Ascending aorta (tissue), 2 donors: ENCODE measurements around the gene SNAPIN. TPM values are rescaled to one million over a fixed set of nuclear protein-coding genes. Genes with fewer than 3 reads are reported as not detected.

Experiments
- DNase-seq, 2 donors: peaks; one replicate each; pipeline ENCODE4 v3.0.0-alpha.2; 2019; ENCODE audit warnings: low spot score in 2 of 2
- H3K27ac ChIP-seq, 2 donors: fragments of 200-600 bp; sonication (generic); one replicate each; pipeline ENCODE4 v1.5.1; 2016 to 2017; ENCODE audit warnings: mild to moderate bottlenecking in 1 of 2
- H3K27me3 ChIP-seq: fragments of 200-600 bp; sonication (generic); one replicate; pipeline ENCODE4 v1.5.1; 2017
- H3K36me3 ChIP-seq, 2 donors: fragments of 200-600 bp; sonication (generic); one replicate each; pipeline ENCODE4 v1.5.1; 2016
- H3K4me1 ChIP-seq, 2 donors: fragments of 200-600 bp; sonication (generic); one replicate each; pipeline ENCODE4 v1.5.1; 2016 to 2017; ENCODE audit warnings: mild to moderate bottlenecking in 1 of 2
- H3K4me3 ChIP-seq, 2 donors: fragments of 200-600 bp; sonication (generic); one replicate each; pipeline ENCODE4 v1.5.1; 2016 to 2017; ENCODE audit warnings: mild to moderate bottlenecking in 1 of 2
- H3K9me3 ChIP-seq, 2 donors: fragments of 200-600 bp; sonication (generic); one replicate each; pipeline ENCODE4 v1.5.1; 2016
- intact Hi-C: fragments of 100-400 bp; cut with DNase I; formaldehyde crosslinking; loops from one replicate; pipeline ENCODE4 v1.15.1; 2023
- total RNA-seq: library from RNA; depleted of rRNA; stranded (reverse); fragments of >200 nt; gene quantifications from one replicate; pipeline ENCODE4 v1.1.0, GENCODE V29; 2016
- TF ChIP-seq, protein P1 (sequence below), 3 experiments: fragments of 200-600 bp in 2 of 3; fragments of 450-650 bp in 1 of 3; sonication (generic) in 2 of 3; IDR thresholded peaks; one replicate each; pipeline ENCODE4 v1.5.1; 2016 to 2019; ENCODE audit warnings: antibody characterized with exemption in 3 of 3, mild to moderate bottlenecking in 1 of 3, moderate library complexity in 1 of 3

Gene SNAPIN
- total RNA-seq, 1 donor from 2014 or later = 61.0 TPM

DNA sequence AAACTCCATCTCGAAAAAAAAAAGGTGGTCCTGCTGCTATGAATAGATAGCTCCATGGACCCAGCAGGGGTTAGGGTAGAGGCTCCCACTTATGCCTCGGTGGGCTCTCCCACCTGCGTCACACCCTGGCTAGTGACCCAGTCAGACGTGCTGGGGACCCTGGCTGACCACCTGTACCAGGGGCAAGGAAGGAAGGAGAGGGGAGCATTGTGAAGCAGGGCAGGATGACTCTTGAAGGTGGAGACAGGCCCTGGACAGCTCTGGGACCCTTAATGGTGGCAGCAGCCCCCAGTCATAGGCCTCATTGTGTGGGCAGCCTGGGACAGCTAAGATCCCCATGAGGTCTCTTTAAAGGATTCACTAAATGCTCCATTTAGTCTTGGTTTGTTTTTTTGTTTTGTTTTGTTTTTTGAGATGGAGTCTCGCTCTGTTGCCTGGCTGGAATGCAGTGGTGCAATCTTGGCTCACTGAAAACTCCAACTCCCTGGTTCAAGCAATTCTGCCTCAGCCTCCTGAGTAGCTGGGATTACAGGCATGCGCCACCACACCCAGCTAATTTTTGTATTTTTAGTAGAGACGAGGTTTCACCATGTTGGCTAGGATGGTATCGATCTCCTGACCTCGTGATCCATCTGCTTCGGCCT is 10.4 kb upstream of the SNAPIN start:
- intact Hi-C loops = no loop called here
- Histone ChIP-seq H3K4me1 (peaks cover 5 to 12% of the 10 kb centered on the region in 2 donors), H3K9me3 (no peaks in the 10 kb centered on the region), H3K27ac (no peak overlapping the region), H3K36me3 (peaks cover 24 to 38% of the 10 kb centered on the region in 2 donors), H3K27me3 (no peaks in the 10 kb centered on the region), H3K4me3 (no peak overlapping the region)
- TF ChIP-seq, protein P1, sequence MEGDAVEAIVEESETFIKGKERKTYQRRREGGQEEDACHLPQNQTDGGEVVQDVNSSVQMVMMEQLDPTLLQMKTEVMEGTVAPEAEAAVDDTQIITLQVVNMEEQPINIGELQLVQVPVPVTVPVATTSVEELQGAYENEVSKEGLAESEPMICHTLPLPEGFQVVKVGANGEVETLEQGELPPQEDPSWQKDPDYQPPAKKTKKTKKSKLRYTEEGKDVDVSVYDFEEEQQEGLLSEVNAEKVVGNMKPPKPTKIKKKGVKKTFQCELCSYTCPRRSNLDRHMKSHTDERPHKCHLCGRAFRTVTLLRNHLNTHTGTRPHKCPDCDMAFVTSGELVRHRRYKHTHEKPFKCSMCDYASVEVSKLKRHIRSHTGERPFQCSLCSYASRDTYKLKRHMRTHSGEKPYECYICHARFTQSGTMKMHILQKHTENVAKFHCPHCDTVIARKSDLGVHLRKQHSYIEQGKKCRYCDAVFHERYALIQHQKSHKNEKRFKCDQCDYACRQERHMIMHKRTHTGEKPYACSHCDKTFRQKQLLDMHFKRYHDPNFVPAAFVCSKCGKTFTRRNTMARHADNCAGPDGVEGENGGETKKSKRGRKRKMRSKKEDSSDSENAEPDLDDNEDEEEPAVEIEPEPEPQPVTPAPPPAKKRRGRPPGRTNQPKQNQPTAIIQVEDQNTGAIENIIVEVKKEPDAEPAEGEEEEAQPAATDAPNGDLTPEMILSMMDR (IDR thresholded peaks at IDR 0.05) = no peak
- peak in 1 of 2 donors; percentile 41 for DNase-seq

DNA sequence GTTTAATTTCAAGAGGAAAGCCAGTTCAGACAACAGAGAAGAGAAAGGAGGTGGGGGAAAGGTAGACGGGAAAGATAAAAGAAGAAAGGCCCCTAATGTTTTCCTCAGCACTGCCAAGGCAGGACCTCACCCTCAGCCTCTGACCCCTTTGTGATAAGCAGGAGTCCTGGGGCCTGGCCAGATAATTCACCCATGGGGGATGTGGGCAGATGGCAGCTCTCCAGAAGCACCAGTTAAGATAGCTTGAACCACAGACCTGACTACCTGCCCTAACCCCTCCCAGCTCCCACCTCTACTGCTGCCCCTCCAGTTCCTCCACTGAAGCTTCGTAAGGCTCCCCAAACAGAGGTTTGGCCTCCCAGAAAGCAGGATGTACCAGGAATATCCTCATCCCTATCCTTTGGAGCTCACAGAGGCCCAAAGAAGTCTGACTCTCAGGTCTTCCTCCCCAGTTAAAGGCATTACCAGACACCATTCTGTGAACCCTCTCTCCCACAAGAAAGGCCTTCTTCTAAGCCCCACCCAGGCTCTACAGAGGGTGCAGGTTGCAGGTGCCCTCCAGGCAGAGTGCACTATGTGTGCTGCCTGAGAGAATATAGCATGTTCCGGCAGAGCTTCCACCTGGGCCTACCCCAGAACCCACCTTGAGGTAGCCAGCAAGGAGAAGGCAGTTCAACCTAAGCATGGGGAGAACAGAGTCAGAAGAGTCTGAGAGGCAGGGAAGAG is 9.2 kb upstream of the SNAPIN start:
- H3K4me3 ChIP-seq = no peak overlapping the region
- intact Hi-C loops = no loop called here
- peaks cover 5 to 12% of the 10 kb centered on the region in 2 donors for H3K4me1 ChIP-seq
- DNase-seq = peak in 1 of 2 donors; percentile 55
- TF ChIP-seq, protein P1 (IDR thresholded peaks at IDR 0.05) = no peak
- peaks cover 12 to 26% of the 10 kb centered on the region in 2 donors for H3K36me3 ChIP-seq
- H3K27me3 ChIP-seq = no peaks in the 10 kb centered on the region
- no peaks in the 10 kb centered on the region for H3K9me3 ChIP-seq
- peak overlapping the region in 1 of 2 donors; percentile 29 for H3K27ac ChIP-seq

DNA sequence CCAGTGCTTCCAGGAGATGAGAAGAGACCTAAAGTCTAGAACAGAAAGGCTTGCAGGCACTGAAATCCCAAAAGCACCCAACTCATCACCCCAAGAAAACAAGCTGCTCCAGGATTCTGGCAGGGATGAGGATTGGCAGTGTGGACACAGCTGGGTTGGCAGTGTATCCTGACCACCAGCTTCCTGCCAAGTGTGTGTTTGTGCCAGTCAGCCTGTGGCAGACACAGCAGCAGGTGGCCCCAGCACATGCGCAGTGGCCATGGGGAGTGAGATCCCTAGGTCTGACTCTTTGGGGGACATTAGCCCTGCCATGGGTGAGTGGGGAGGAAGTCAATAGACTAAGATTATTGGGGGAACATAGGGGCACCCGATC is 8.7 kb upstream of the SNAPIN start:
- H3K27ac ChIP-seq = peak overlapping the region in 1 of 2 donors; percentile 29
- TF ChIP-seq, protein P1 (IDR thresholded peaks at IDR 0.05) = no peak
- H3K4me3 ChIP-seq = no peak overlapping the region
- peak in 1 of 2 donors; percentile 68 for DNase-seq
- H3K36me3 ChIP-seq = peaks cover 7 to 21% of the 10 kb centered on the region in 2 donors
- no peaks in the 10 kb centered on the region for H3K9me3 ChIP-seq
- intact Hi-C loops = no loop called here
- H3K4me1 ChIP-seq = peaks cover 5 to 12% of the 10 kb centered on the region in 2 donors
- H3K27me3 ChIP-seq = no peaks in the 10 kb centered on the region

DNA sequence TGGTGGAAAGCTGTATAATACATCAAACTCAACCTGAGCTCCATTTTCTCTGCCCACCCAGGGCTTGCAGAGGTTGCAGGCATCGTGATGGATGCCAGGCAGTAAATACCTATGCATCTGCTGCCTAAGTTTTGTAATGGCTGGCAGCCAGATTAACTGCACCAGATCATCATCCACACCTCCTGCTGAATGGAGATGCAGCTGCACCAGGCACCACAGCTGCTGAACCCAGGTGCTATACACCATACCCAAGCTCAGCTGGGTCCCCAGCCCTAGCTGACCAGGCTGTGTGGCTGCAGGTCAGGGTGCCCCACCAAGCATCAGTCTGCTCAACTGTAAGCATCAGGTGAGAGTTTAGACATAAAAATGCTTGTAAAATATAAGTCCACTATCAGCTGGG is 6.7 kb upstream of the SNAPIN start:
- no peak overlapping the region for H3K27ac ChIP-seq
- no peak overlapping the region for H3K4me3 ChIP-seq
- peaks cover 5 to 12% of the 10 kb centered on the region in 2 donors for H3K4me1 ChIP-seq
- H3K36me3 ChIP-seq = peaks cover 0 to 1% of the 10 kb centered on the region in 2 donors
- intact Hi-C loops = no loop called here
- H3K27me3 ChIP-seq = no peaks in the 10 kb centered on the region
- DNase-seq = no peak
- no peaks in the 10 kb centered on the region for H3K9me3 ChIP-seq
- TF ChIP-seq, protein P1 (IDR thresholded peaks at IDR 0.05) = no peak

DNA sequence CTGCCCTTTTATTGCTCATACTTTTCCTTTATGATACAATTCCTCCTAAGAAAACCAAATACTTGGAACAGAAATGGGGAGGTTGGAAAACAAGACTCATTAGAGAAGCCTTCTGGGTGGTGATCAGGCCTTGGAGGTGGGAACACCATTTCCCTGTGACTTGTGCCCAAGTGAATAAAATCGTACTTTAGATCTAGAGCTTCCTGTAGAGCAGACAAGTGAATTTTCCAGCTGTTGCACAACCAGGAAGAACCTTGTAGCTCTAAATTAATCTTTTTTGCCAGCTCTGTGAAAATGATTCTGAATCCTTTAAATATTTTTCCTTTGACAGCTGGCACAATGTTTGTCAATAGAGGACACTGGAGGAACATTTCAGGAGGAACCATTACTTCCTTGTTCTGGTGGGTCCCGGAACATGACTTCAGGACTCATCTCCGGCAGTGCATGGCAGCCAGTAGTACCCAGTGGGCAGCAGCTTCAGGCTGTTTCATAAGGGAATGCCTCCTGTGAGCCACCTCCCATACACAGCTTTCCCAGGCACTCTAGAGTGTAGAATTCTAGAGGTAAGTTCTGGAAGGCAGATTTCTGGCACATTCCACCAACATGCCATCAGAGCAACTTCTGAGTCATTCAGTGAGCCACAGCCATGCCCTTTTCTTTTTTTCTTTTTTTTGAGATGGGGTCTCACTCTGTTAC is 5.5 kb upstream of the SNAPIN start:
- no peaks in the 10 kb centered on the region for H3K9me3 ChIP-seq
- DNase-seq = no peak
- H3K4me1 ChIP-seq = peaks cover 5 to 14% of the 10 kb centered on the region in 2 donors
- TF ChIP-seq, protein P1 (IDR thresholded peaks at IDR 0.05) = no peak
- H3K36me3 ChIP-seq = no peaks in the 10 kb centered on the region
- no peaks in the 10 kb centered on the region for H3K27me3 ChIP-seq
- H3K4me3 ChIP-seq = no peak overlapping the region
- H3K27ac ChIP-seq = peak overlapping the region; percentile 51 to 53
- intact Hi-C loops = no loop called here
